ENCODE measurements around the gene ADGRF4. TPM values are rescaled to one million over a fixed set of nuclear protein-coding genes. Genes with fewer than 3 reads are reported as not detected.
"Not testable (repeated sequence)": the region's sequence is repeated elsewhere in the genome, so short reads cannot be mapped to it uniquely, and the experiment has no call there.

The ADGRF4 gene
- total RNA-seq, 1 donor: 0.43 TPM

DNA sequence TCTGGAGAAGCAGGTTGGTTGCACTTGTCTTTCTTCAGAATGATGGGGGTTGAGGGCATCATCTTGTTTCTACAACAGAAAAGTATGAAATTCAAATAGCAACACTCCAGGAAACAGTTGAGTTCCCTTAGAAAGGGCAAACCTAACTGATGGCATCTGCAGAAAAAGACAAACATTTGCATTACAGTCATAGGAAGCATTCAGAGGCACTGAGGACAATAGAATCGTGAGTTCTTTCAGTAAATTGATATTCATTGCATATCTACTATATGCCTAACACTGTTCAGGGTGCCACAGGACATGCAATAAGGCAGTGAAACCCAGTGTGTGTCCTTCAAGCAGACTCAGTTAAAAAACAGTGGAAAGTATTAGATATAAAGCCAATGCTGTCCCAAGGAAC lies 42.3 kb downstream of the ADGRF4 start:
- TF ChIP-seq, protein P1, sequence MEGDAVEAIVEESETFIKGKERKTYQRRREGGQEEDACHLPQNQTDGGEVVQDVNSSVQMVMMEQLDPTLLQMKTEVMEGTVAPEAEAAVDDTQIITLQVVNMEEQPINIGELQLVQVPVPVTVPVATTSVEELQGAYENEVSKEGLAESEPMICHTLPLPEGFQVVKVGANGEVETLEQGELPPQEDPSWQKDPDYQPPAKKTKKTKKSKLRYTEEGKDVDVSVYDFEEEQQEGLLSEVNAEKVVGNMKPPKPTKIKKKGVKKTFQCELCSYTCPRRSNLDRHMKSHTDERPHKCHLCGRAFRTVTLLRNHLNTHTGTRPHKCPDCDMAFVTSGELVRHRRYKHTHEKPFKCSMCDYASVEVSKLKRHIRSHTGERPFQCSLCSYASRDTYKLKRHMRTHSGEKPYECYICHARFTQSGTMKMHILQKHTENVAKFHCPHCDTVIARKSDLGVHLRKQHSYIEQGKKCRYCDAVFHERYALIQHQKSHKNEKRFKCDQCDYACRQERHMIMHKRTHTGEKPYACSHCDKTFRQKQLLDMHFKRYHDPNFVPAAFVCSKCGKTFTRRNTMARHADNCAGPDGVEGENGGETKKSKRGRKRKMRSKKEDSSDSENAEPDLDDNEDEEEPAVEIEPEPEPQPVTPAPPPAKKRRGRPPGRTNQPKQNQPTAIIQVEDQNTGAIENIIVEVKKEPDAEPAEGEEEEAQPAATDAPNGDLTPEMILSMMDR (IDR thresholded peaks at IDR 0.05; ENCODE audit: insufficient read depth, low read depth, low read length): no peak
- no peak for DNase-seq (ENCODE audit: low read depth)
- H3K4me3 ChIP-seq (ENCODE audit: low read depth, low read length): no peak overlapping the region

DNA sequence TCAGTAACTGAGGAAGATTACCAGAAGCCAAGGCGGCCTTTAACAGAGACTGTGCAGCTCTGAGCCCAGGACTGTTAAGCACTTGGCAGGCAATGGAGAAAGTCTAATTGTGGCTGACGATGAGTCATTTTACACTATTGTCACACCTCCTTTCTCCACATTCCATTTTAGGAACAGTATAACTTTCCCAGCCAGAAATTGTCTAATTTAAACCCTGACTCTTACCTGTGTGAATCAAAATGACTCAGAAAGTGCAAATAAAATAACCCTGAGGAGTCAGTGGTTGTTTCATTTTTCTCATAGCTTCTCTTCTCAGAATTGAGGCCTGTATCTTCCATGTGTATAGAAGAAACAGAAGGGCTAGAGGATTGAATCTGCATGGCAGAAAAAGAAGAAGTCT lies 43.4 kb downstream of the ADGRF4 start:
- TF ChIP-seq, protein P1 (IDR thresholded peaks at IDR 0.05; ENCODE audit: insufficient read depth, low read depth, low read length): no peak
- H3K4me3 ChIP-seq (ENCODE audit: low read depth, low read length): no peak overlapping the region
- no peak for DNase-seq (ENCODE audit: low read depth)

DNA sequence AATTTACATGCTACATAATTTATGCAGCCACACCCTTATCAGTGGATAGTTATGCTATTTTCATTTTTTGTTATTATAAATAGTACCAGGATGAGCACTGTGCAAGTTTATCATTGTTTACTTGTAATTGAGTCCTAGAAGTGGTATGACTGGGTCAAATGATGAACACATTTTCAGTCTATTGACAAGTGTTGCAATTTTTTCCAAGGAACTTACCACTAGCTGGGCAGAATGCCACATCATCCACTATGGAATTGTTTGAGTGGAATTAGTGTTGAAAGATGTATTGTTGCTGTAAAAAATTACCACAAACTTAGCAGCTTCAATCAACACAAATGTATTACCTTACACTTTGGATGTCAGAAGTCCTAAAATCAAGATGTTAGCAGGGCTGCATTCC lies 45.4 kb downstream of the ADGRF4 start:
- no peak for DNase-seq (ENCODE audit: low read depth)
- H3K4me3 ChIP-seq (ENCODE audit: low read depth, low read length): no peak overlapping the region
- TF ChIP-seq, protein P1 (IDR thresholded peaks at IDR 0.05; ENCODE audit: insufficient read depth, low read depth, low read length): no peak

DNA sequence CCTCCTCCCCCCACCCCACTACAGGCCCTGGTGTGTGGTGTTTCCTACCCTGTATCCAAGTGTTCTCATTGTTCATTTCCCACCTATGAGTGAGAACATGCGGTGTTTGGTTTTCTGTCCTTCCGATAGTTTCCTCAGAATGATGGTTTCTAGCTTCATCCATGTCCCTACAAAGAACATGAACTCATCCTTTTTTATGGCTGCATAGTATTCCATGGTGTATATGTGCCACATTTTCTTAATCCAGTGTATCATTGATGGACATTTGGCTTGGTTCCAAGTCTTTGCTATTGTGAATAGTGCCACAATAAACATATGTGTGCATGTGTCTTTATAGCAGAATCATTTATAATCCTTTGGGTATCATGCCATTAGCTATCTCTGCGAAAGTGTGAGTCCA lies 46.9 kb downstream of the ADGRF4 start:
- H3K4me3 ChIP-seq (ENCODE audit: low read depth, low read length); DNase-seq (ENCODE audit: low read depth): not testable (repeated sequence)

DNA sequence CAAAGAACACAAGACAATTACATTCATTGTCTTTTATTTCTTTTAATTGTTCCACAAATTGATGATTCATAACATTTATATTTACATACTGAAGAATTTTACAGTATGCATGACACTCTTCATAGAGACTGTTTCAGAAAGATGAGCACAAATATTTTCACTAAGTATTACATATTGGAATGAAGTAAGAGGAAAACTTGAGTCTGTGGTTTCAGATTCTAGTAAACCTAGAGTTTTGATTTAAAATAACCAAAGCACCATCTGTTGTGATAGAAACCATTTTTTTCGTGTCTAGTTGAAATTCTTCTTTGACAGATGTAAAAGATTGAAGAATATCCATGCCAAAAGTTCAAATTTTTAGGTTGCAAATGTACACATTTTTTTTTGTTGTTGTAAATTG lies 51.4 kb downstream of the ADGRF4 start:
- DNase-seq (ENCODE audit: low read depth): no peak
- H3K4me3 ChIP-seq (ENCODE audit: low read depth, low read length): no peak overlapping the region
- TF ChIP-seq, protein P1 (IDR thresholded peaks at IDR 0.05; ENCODE audit: insufficient read depth, low read depth, low read length): no peak

DNA sequence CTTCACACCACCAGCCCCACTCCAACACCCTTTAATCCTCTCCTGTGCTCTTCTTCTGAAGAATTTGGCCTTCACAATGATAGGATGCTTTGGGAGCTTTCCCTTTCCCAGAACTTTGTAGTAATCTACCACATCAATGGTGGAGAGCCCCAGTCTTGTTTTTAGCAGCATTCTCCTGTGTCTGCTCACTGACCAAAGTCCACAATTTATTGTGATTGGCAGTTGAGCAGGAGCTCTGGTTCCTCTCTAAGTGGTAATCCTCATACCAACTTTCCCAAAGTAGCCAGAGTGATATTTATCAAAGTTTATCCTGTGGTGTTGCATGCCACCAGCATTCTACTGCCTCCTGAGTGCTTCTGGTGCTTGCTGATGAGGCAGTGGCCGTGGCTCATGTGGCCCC lies 54.4 kb downstream of the ADGRF4 start:
- TF ChIP-seq, protein P1 (IDR thresholded peaks at IDR 0.05; ENCODE audit: insufficient read depth, low read depth, low read length): no peak
- no peak for DNase-seq (ENCODE audit: low read depth)
- H3K4me3 ChIP-seq (ENCODE audit: low read depth, low read length): no peak overlapping the region

DNA sequence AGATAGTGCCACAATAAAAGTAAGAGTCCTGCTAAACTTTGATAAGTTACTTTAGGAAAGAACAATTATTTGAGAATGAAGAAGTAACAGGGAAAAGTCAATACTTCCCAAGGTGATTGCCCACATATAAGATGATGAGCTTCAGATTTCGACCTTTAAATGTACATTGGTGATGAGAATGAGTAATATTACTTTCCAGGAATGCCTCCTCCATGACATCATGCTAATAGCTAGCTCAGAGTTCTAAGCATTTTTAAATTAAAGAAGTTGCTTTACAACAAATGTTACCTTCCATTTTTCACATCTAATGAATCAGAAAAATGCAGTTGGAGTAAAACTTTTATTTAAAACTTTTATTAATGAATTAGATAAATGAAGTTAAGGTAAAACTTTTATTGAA lies 61.0 kb downstream of the ADGRF4 start:
- TF ChIP-seq, protein P1 (IDR thresholded peaks at IDR 0.05; ENCODE audit: insufficient read depth, low read depth, low read length): no peak
- no peak overlapping the region for H3K4me3 ChIP-seq (ENCODE audit: low read depth, low read length)
- DNase-seq (ENCODE audit: low read depth): no peak
